GM19463 (cell line): Measurements from ENCODE around the gene CYLC2.

Experiments used
- ATAC-seq: cut with Tn5 transposase; IDR thresholded peaks from one replicate; pipeline ENCODE4 v1.9.1; 2021; ENCODE audit warnings: mild to moderate bottlenecking, moderate library complexity; ENCODE audit not compliant: unreplicated experiment

Gene CYLC2

GRCh38 chr9:102995033-102995432, at the start of gene CYLC2:
CYLC2 (plus strand) TSS chr9:102995333; CDS start chr9:102995381, 48 bp downstream.
- ATAC-seq = no peak

- ATAC-seq = no peak
Measured at GRCh38 chr9:102950346-102950745, 44.8 kb upstream of the CYLC2 start.

- ATAC-seq = no peak
Measured at GRCh38 chr9:102966999-102967398, 28.1 kb upstream of the CYLC2 start.

GRCh38 chr9:102967979-102968378, 27.2 kb upstream of the CYLC2 start:
- ATAC-seq = no peak

- ATAC-seq = no peak
Measured at GRCh38 chr9:102972780-102973179, 22.4 kb upstream of the CYLC2 start.

GRCh38 chr9:102974530-102974929, 20.6 kb upstream of the CYLC2 start:
- ATAC-seq = no peak

GRCh38 chr9:102975251-102975650, 19.9 kb upstream of the CYLC2 start:
- ATAC-seq = no peak

GRCh38 chr9:102985162-102985895, 9.8 kb upstream of the CYLC2 start:
- no peak for ATAC-seq

GRCh38 chr9:102986425-102986824, 8.7 kb upstream of the CYLC2 start:
- no peak for ATAC-seq

- ATAC-seq = no peak
Measured at GRCh38 chr9:103003689-103004088, 8.6 kb downstream of the CYLC2 start.

- no peak for ATAC-seq
Measured at GRCh38 chr9:103014242-103014641, 19.1 kb downstream of the CYLC2 start.

GRCh38 chr9:103025796-103026195, 30.7 kb downstream of the CYLC2 start:
- ATAC-seq = no peak

GRCh38 chr9:103037508-103038477, 42.7 kb downstream of the CYLC2 start:
- no peak for ATAC-seq

GRCh38 chr9:103041961-103042360, 46.8 kb downstream of the CYLC2 start:
- no peak for ATAC-seq
